GM18502 (cell line): ENCODE results near the gene COA3.

ENCODE experiments used
- ATAC-seq: cut with Tn5 transposase; IDR thresholded peaks from one replicate; pipeline ENCODE4 v1.9.1; 2021; ENCODE audit warnings: mild to moderate bottlenecking; ENCODE audit not compliant: unreplicated experiment, poor library complexity

Gene COA3

DNA sequence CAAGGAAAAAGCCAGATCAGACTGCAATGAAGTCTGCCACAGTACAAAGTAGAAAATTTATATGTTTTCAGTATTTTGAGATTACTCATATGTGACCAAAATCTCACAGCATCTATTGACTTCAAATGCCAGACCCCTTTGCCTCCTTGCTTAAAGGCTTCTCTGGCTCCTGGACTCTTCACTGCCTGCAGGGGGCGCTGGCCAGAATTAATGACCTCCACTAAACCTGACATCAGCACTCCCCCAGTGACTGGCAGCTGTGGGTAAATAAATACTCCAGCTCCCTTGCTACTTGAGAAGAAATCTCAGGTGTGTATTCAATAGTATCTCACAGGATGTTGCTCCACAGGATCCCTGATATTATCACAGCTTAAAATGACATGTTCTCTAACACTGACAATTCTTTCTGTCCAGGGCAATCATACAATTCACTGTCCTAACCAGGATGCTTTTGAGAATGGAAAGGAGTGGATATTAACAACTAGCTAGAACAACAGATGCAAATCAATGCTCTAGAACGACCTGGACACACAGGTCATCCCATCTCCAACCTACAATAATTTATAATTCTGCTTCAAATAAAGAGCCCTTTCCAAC is 21.5 kb upstream of the COA3 start:
- no peak for ATAC-seq

DNA sequence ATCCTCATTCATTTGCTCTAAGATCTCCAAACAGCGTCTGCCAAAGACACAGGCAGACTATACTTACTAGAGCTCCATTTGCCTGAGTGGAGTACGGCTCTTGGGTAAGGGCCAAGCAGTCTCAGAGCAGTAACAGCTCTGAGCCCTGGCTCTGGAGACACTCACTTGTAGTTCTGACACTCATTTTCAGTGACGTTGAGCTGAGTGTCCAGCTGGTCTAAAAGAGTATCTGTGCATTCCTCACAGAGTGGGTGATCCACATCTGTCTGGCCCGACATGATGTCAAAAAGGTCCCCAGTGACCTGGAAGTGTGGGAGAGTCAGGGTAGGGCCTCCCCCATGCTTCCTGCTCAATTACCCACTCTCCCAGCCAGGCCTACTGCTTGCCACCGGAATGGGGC is 19.9 kb upstream of the COA3 start:
- no peak for ATAC-seq

DNA sequence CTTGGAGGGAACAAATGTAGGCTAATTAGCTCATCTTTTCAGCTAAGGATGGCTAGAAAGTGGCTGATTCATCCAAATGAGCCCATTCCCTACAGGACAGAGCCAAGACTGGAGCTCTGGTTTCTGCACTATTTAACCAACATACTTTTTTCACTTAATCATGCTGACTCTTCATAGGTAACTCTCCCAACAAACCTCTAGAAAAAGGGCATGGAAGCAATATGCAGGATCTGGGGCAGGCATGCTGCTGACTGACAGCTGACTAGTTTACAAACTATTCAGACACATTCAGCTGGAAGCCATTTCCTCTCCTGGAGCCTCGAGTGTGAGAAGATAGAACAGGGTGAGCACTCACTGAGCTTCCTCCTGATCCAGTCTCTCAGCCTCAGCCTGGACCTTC is 19.4 kb upstream of the COA3 start:
- no peak for ATAC-seq

DNA sequence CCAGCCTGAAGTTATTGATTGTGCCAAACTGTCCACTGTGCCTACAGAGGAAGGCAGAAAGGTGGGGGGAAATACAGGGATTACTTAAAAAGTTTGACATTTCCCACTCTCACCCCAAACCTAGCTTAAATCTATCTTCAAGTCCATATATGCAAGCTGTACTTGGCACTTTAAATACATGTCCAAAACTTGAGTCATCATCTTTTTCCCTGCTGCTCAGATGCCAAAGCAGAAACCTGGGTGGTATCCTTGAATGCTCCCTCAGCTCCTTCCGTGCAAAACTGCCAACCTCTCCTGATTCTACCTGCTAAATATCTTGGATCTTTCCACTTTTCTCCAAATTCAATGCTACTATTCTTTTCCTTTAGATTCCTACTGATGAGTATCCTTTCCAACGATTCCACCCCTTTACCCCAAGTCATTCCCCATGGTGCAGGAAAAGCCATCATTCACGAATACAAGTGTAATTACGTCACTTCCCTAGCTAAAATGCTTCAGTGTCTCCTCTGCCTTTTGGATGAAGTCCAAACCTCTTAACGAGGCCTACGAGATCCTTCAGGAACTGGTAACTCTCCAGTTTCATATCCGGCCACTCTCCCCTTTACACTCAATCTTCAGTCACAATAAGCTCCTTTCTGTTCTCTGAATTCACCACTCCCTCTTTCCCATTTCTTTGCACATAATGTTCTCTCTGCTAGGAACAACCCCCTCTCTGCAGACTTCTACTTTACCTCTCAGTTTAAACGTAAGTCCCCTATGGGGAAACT is 16.3 kb upstream of the COA3 start:
- no peak for ATAC-seq

DNA sequence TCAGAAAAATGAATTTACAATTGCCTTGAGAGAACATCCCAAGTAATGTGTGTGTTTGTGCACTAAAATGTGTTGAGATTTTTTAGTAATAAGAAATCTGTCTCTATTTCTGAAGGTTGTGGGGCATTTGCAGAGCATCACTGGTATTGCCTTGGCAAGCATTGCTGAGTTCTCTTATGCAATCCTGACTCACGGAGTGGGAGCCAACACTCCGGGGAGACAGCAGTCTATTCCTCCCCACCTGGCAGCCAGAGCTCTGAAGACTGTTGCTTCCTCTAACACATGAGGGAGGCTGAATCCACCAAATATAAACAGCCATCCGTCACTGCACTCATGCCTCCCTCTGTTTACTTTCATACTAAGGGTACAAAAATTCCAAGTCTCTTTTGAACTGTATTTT is 10.7 kb upstream of the COA3 start:
- ATAC-seq: no peak

DNA sequence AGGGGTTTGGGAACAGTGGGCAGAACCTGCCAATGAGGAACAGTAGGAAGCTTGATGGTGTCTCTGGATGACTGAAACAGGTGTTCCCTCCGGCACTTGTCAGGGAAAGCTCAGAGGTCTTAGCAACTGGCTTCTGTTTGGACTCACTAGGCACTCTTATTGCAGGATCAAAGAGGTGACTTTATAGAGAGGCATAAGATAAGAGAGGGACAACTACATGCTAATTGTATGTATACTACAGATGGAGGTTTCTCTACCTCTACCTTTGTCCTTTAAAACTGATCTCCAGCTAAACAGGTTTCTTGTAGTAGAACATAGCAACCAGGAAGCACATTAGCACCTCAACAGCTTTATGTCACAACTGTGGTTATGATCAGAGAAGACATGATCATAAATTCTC is 7.7 kb upstream of the COA3 start:
- ATAC-seq: no peak

DNA sequence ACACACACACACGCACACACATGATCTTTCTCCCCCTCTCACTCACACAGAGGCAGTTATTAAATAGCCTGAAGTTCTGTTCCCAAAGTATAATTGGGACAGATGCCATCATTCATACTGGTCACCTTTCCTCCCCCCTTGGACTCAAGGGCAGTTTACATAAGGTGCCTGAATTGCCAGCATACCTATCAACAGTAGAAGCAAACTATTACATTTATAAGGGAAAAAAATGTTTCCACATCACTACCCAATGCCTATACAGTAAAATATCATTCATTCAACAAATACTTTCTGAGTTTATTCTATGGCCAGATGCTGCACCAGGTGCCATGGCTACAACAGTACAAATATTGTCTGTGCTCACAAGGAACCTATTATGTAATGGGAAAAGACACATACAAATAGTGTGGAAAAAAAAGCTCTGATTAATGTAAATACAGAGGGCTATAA is 6.4 kb upstream of the COA3 start:
- no peak for ATAC-seq

DNA sequence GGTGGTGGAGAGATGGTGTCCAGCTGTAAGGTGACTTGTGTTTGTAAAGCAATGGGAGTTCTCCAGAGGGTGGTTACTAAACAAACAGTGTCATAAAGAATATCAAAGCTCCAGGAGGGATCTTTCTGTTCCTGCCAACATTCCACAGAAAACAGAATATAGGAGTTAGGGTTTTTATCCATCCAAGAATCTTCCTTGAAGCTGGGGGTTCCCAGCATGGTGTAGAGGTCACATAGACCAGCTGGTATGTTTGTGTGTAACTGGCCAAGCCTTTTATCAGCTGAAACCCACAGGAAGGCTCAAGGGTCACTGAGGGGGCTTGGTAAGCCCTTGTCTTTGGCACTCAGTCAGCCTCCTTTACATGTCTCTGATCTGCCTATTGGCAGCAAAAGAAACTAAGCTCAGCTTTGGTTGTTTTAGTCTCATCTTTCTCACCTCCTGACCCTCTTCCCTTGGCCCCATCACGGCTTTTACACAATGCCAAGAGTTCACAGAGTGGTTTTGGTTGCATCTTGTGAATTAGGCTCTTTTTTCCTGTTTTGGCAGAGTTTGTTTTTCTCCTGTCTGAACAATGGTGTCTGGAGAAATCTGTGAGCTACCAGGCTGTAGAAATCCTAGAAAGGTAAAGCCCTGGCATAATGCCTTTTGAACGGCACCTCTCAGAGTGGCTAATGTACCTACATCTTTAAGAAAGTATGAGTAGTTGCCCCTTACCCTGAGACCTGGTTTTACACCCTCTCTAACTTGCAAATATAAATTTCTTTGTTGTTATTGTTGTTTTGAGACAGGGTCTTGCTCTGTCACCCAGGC is 4.8 kb upstream of the COA3 start:
- no peak for ATAC-seq

DNA sequence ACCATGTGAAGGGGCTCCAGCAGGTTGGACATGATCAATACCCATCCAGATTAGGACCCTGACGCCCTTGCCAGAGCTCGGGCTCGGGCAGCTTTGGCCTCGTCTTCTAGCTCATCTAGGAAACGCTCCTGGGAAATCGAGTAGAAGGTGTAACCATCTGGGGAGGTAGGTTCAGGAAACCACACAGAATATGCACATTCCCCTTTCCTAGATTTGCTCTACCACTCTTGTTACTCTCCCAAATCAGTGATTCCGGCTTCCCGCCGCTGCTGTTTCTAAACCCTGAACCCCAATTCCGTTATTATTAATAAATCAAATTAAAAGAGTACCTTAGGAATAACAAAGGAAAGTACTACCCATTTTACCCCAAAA is 507 bp downstream of the COA3 start:
- no peak for ATAC-seq

DNA sequence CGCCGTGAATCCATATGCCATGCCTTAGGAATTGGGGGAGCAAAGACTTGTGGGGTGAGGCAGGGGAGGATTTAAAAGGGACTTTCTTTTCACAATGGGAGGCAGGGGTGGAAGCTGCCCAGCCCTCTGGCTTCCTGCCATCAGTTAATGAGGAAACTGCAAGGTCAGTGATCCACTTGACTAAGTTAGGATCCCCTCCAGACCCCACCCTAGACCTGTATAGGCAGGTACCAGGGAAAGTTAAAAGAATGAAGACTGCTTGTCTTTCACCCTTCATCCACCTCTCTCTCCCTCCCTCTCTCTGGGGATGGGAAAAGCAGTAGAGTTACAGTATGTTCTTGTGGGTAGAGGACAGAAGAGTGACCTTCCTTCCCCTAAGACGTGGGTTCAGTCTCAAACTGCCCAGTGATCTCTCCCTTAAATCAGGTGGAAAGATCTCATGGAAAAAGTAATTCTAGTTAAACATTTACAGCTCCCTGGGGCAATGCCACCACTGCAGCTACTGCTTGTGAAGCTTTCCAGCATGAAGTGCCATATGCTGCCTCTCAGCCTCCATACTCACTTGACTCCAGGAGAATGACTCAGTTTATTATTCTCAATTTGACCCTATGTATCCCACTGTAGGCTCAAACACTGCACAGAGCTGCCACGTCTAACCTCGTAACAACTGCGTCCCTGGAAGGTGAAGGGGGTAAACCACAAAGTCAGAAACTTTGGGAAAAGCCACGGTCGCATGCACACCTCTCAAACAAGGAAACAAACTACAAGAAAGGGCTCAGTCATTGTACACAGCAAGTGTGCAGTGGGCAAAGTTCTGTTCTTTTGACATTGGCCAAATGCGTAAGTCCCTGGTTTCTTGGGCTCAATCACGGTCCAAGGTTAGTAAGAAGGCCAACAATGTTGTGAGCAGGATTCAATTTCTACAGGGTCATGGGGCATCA is 1.2 kb downstream of the COA3 start:
- ATAC-seq: no peak

DNA sequence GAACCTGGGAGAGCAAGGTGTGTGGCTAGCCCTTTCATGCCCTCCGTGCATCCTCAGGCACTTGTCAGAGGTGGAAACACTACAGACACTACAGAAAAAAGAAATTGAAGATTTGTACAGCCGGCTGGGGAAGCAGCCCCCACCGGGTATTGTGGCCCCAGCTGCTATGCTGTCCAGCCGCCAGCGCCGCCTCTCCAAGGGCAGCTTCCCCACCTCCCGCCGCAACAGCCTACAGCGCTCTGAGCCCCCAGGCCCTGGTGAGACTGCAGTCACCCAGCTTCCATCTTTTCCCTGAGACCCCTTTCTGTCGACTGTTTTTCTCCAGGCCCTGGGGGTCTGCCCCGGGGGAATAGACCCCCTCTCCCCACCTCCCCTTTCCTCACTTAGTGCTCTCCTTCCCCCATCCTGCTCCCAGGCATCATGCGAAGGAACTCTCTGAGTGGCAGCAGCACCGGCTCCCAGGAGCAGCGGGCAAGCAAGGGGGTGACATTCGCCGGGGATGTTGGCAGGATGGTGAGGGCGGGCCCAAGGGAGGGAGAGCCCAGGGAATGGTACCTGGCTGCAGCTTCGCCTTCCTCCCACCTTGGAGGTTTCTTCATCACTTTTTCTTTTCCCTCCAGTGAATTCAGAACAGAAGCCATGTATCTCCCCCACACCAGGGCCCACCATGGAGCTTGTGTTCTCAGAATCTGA is 2.3 kb downstream of the COA3 start:
- ATAC-seq: no peak

DNA sequence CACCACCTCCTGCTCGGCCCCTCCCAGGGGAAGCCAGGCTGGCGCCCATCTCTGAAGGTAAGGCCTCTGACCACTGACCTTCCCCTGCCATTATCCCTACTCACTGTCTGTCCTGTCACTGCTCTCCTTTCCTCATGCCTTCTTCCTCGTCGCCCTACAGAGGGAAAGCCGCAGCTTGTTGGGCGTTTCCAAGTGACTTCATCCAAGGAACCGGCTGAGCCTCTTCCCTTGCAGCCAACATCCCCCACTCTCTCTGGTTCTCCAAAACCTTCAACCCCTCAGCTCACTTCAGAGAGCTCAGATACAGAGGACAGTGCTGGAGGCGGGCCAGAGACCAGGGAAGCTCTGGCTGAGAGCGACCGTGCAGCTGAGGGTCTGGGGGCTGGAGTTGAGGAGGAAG is 3.0 kb downstream of the COA3 start:
- ATAC-seq: no peak

DNA sequence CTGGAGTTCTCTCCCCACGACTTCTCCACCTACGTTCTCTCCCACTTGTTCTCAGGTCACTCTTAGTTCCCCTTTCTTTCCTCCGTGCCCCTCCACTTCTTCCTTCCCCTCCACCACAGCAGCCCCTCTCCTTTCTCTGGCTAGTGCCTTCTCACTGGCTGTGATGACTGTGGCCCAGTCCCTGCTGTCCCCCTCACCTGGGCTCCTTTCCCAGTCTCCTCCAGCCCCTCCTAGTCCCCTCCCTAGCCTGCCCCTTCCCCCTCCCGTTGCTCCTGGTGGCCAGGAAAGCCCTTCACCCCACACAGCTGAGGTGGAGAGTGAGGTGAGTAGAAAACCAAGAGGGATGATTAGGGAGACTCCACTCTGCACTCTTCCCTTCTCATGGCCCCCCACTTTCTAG is 3.4 kb downstream of the COA3 start:
- ATAC-seq: no peak

DNA sequence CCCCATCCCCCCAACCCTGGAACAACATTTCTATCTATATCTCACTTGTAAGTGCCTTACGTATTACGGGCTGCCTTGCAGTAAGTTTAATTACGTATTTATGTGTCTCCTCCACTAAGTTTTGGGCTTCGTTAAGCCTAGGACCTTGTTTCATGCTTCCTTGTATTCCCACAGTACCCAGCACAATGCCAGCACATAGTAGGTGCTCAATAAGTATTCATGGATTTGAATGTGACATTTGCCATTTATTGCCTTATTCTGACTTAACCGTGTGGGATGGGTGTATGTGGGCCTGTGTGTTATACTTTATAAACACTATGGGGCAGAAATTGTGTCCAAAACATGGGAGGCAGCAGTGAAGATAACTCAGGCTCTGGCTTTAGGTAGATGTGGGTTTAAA is 6.0 kb downstream of the COA3 start:
- ATAC-seq: no peak

DNA sequence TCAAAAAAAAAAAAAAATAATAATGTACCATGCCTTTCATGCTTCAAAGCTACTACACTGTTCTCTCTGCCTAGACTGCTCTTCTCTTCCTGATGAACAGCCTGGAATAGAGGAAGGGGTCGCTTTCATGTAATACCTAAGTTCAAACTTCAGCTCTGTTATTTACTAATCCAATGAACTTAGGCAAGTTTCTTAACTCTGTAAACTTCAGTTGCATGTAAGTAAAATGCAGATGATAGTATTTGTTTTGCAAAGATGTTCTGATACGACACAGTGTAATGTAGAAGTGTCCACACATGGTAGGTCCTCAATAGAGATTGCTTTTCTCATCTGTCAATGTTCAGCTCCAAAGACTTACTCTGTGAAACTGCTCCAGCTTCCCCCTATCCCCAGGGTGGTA is 6.6 kb downstream of the COA3 start:
- no peak for ATAC-seq

DNA sequence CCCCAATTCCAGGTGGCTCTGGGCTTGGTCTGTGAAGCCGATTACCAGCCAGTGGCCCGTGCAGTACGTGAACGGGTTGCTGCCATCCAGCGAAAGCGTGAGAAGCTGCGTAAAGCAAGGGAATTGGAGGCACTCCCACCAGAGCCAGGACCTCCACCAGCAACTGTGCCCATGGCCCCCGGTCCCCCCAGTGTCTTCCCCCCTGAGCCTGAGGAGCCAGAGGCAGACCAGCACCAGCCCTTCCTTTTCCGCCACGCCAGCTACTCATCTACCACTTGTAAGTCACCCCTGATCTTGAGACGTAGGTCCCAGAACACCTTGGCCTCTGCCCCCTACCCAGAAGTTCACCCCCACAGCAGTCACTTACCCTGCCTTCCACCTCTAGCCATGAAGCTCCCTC is 11.2 kb downstream of the COA3 start:
- no peak for ATAC-seq

DNA sequence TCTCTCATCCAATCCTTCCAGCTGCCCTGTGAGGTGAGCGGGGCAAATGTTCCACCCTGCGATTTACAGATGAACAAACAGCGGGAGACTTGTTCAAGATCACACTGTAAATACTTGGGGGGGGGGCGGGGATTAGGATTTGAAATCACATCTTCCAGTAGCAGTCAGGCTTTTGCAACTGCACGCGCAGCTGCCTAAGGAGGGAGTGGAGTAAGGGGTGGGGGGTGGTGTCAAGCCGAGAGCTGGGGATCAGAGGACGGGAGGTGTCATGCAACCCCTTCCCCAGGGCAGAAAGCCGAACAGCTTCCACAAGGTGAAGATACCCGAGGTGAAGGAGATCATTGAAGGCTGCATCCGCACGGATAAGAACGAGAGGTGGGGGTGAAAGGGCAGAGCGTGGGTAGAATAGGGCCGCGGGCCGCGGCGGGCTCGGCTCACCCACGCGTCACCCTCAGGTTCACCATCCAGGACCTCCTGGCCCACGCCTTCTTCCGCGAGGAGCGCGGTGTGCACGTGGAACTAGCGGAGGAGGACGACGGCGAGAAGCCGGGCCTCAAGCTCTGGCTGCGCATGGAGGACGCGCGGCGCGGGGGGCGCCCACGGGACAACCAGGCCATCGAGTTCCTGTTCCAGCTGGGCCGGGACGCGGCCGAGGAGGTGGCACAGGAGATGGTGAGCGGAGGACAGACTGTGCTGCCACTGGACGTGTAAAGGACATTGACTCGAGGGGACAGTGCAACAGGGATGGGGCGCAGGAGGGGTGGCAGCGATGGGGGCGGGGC is 13.5 kb downstream of the COA3 start:
- no peak for ATAC-seq

DNA sequence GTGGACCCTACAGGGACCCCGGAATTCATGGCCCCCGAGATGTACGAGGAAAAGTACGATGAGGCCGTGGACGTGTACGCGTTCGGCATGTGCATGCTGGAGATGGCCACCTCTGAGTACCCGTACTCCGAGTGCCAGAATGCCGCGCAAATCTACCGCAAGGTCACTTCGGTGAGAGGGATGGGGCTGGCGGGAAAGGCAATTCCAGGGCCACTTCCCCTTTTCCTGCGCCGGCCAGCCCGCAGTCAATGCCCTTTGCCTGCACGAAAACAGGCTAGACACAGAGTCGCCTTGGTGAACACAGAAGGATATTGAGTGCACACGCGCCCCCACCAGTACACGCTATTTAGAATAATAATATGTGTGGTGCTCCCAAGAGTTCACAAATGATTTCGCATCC is 14.1 kb downstream of the COA3 start:
- ATAC-seq: no peak

DNA sequence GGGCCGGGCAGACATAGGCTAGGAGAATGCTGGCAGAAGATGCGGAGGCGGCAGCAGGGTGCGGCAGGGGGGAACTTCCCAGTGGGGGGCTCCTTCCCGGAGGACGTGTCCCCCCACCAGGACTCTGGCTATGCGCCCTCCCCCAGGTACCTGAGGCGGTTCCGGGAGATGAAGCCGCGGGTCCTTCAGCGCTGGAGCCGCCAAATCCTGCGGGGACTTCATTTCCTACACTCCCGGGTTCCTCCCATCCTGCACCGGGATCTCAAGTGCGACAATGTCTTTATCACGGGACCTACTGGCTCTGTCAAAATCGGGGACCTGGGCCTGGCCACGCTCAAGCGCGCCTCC is 14.7 kb downstream of the COA3 start:
- ATAC-seq: no peak
